Measurements from ENCODE around the gene SZT2.
A peak's percentile ranks its signal among the peaks of the same experiment; 100 is the strongest.
"Not testable (repeated sequence)": the region's sequence is repeated elsewhere in the genome, so short reads cannot be mapped to it uniquely, and the experiment has no call there.

Gene SZT2

DNA sequence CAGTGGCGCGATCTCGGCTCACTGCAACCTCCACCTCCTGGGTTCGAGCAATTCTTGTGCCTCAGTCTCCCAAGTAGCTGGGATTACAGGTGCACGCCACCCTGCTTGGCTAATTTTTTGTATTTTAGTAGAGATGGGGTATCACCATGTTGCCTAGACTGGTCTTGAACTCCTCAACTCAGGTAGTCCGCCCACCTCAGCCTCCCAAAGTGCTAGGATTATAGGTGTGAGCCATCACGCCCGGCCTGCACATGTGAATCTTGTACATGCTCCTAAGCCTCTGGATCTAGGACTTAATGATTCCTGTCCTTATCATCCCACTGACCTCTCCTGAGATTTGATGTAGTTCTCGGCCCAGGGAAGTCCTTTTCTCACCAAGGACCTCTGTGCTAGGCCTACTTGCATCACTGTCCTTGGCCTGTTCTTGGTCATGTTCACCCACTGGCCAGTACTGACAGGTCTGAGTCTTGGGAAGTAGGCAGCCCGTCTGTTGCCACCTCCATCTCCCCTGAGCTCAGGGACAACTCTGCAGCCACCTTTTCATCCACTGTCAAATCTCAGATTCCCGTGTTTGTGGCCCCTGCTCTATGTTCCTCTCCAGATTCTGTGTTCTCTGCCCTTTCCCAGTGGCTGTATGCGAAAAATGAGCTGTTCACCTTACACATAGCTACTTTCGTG is 54.6 kb downstream of the SZT2 start:
- no peak for DNase-seq

DNA sequence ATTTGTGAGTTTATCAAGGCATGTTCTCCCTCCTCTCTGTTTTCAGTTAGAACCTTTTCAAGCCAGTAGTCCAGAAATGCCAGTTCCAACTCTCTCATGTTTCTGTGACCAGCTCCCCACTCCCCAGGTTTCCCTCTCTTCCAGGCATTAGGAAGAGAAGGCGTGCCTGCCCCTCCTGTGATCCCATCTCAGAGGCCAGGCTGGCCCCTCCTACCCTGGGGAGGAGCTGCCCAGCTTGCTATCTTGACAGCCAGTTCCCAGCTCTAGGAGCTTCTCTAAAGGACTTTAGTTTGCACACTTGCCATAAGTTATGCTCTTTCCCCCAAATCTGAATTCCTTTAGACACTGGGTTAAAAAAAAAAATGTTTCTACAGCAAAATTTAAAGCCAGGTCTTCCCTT is 55.1 kb downstream of the SZT2 start:
- no peak for DNase-seq

DNA sequence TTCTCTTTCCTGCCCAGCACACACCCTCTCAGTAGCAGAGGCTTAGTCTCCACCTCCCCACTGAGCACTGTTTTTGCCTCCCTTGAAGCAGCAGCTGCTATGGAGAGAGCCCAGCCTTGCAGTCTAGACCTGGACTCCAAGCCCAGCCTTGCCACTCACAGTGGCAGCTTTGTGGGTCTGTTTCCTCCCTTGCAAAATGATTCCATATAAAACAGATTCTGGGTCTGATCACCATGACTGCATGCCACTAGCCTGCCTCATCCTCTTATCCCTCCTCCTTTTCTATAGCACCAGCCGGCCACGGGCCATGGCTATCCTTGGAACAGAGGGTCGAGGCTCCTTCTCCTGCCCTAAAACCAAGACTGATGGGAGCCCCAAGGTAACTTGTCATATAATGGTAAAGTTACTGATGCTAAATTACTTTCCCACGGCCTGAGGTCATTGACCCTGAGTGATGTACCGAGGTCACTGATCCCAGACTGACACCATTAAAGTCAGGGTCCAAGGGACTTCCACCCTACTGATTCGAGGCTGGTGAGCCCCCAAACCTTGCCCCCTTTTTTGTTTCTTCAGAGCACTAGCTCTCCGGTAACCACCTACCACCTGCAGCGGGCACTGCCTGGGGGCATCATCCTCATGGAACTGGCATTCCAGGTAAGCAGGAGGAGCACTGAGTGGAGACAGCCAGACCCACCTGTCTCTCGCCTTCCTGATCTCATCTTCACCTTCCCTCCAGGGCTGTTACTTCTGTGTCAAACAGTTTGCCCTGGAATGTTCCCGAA is 56.1 kb downstream of the SZT2 start:
- DNase-seq: no peak

DNA sequence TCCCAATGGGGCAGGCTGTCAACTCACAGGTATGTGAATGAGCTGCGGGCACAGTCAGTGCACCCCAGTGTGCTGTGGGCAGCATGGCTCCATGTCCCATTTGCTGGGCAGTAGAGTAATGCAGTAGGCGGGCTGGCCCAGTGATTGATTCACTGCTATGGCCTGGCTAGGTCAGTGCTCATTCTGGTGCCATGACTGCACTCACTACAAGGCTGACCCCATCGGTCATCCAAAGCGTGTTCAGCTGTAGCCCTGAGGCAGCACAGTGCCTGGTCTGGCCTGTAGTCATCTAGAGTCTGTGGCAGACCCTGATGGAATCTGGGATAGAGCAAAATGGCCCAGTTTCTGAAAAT is 56.7 kb downstream of the SZT2 start:
- no peak for DNase-seq

DNA sequence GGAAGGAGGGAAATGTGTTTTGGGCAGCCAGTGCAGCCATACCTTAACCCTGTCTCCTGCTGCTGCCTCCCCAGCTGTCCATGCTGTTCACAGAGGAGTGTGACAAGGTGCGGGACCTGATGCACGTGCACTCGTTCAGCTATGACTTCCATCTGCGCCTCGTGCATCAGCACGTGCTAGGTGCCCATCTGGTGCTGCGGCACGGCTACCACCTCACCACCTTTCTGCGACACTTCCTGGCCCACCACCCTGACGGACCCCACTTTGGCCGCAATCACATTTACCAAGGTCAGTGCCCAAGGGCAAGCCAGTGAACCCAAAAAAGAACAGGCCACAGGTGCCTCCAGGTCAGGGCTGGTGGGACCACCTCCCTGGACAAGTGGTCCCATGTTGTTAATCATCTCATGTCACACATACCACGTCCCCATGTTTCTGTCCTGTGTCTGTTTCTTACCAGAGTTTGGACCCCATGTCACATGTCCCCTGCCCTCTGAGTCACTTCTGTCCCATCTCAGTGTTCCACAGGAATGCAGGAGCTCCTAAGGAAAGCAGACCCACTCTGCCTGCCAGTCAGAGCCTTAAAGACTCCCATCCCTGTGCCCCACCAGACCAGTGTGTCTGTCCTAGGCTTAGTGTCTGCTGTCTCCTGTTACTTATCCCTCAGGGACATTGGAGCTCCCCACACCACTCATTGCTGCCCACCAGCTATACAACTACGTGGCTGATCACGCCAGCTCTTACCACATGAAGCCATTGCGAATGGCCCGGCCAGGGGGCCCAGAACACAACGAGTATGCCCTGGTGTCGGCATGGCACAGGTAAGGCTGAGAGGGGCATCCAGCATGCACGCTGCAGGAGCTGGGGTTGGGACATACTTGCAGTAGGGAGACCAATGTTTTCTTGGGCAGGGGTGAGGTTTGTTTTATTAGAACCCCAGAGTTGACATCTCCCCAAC is 57.5 kb downstream of the SZT2 start:
- no peak for DNase-seq

DNA sequence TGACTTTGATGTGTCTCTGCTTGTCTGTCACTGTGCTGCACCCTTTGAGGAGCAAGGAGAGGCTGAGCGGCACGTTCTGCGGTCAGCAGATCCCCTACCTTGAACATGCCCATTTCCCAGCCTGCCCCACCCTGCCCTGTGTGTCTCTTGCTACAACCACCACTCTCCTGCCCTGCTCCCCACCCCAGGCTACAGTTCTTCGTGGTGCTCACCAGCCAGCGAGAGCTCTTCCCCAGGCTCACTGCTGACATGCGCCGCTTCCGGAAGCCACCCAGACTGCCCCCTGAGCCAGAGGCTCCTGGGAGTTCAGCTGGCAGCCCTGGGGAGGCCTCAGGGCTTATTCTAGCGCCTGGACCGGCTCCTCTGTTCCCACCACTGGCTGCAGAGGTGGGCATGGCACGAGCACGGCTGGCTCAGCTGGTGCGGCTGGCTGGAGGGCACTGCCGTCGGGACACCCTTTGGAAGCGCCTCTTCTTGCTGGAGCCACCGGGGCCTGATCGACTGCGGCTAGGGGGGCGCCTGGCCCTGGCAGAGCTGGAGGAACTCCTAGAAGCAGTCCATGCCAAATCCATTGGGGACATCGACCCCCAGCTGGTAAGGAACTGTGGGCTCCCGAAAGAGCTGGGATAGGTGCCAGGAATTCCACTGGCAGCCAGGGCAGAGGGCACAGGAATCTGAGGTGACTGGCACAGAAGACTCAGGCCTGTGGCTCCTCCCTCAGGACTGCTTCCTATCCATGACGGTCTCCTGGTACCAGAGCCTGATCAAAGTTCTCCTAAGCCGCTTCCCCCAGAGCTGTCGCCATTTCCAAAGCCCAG is 58.4 kb downstream of the SZT2 start:
- no peak for DNase-seq

DNA sequence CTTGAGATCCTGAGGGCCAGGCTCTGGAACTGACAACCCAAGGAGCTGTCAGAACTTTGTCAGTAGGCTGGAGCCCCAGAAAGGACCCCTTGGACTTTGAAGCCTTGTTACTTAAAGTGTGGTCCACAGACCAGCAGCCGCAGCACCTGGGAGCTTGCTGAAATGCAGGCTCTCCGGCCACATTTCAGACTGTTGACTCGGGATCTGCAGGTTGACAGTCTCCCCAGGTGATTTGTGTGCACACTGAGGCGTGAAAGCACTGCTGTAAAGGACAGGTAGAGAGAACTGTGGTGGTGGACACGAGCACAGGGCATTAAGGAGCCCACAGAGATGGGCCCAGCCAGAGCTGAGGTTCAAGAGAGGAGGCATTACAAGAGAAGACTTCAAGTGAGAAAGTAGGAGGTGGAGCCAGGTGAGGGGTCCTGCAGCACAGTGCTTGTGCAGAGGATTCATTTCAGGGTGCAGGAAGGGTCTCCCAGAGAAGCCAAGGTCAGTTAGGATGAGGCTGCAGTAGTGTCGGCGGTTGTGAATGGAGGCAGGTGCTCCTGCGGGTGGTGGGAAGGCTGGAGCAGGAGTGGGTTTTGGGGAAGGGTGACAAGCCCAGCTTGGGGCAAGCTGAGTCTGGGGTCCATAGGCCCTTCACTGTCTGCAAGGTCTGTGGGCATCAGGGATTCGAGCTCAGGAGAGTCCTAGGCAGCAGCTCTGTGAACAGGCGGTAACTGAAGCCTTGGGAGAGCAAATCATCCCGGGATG is 59.4 kb downstream of the SZT2 start:
- DNase-seq: no peak

DNA sequence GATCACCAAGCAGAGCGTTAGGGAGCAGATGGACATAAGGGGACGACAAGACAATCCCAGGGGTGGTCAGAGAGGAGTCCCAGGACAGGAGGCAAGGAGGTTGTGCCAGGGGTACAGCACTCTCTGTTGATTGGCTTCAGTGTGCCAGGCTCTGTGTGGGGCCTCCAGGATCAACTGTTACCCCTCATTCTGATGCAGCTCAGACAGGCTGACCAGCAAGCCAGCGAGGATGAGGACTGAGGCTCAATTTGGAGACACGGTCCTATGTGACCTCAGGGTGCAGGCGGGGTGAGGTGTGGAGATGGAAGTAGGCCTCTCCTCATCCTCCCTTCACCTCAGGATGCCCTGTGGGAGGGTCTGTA is 60.0 kb downstream of the SZT2 start:
- no peak for DNase-seq

DNA sequence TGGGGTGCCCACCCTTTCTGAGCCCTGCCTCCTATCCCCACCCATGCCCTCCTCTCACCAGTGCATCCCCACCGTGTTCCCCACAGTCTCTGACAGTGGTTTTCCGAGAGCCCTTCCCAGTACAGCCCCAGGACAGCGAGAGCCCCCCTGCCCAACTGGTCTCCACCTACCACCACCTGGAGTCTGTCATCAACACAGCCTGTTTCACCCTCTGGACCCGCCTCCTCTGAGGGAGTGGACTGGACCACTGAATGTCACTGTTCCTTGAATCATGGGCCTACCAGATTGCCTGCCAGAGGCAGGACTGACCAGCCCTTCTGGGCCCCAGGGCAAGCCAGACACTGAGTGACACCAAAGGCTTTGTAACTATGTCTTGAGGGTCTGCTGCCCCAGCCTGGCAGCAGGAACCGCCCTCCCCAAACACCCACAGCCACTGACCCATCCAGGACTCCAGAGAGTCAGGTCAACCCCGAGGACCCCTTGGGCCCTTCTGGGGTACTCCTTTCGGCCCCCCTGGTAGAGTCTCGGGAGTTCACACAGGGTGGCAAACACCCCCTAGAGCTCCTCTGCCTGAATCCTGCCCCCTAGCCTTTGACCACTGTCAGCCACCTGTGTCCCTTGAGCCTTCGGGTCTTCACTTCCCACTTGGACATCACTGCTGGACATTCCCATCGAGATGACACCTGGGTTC is 60.7 kb downstream of the SZT2 start:
- no peak for DNase-seq

DNA sequence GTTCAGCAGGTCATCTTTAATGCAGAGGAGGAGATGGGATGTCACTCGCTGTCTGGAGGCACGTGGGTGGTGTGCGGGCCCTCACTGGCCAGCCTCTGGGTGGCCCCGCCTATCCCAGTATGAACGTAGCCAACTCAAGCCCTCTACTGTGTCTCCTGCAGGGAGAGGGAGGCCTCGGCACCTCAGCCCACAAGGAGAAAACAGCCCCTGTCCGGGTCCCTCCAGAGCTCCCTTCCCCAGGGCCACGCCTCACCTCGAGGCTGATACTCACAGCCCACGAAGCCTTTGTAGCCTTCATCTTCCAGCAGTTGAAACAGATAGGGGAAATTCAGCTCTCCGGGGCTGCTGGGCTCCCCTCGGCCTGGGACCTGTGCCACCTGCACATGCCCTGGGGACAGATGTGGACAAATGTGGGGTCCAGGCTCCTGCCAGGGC is 61.5 kb downstream of the SZT2 start:
- no peak for DNase-seq

DNA sequence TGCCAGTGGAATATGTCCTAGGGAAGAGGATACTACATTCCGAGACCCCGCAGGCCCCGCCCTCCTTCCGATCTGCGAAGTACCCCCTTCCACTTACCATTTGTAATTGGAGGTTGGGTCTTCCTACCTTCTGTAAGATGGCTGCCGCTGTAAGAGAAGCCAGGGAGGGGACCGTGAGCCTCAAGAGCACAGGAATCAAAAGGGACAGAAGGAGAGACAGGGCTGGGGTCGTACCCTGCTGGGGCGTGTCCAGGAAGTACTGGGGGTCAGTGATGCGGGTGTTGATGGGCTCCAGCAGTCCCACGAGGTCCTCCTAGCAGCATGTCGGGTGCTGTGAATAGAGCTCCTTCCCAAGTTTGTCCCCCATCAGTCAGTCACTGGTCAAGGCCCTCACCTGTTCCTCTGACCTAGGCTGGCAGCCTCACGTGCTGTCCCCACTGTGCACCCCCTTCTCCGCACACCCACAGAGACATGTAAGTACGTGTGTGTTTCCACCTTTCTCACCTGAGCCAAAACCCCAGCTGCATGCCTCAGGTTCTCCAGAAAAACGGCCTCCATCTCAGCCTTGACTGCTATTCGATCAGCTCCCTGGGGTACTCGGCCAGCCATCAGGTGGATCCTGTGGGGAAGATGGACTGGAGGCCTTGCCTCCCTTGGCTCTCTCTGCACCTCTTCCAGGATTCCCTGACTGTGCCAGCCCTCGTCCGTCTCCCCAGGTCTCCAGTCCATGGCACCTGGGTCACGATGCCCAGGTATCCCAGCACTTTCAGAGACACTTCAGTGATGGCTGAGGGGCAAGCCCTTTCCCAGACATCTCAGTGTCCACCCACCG is 62.2 kb downstream of the SZT2 start:
- no peak for DNase-seq

DNA sequence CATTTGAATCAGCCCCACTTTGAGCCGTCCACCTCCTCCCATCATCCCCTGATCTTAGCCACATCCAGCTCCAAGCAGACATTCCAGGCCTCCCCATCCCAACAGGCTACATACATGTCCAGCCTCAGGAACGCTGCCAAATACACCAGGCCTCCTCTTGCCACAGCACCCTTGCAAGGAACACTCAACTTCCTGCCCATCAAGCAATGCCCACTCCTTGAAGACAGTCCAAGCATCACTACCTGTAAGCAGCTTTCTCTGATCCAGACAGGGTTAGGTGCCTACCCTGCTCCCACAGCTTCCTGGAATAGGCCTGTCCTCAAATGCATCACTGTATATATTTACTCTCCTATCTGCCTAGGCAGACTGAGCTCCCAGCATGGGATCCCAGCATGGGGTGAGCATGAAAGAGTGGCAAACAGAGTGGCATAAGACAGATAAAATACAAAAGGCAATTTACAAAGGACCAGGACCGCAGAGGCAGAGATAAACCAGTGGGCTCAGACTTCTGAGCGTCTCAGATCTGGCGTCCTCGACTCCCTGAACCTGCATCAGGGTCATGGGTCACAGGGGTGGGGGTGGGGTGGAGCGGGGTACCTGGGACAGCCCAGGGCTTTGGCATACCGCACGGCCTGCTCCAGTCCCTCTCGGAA is 63.2 kb downstream of the SZT2 start:
- DNase-seq: peak; percentile 50

DNA sequence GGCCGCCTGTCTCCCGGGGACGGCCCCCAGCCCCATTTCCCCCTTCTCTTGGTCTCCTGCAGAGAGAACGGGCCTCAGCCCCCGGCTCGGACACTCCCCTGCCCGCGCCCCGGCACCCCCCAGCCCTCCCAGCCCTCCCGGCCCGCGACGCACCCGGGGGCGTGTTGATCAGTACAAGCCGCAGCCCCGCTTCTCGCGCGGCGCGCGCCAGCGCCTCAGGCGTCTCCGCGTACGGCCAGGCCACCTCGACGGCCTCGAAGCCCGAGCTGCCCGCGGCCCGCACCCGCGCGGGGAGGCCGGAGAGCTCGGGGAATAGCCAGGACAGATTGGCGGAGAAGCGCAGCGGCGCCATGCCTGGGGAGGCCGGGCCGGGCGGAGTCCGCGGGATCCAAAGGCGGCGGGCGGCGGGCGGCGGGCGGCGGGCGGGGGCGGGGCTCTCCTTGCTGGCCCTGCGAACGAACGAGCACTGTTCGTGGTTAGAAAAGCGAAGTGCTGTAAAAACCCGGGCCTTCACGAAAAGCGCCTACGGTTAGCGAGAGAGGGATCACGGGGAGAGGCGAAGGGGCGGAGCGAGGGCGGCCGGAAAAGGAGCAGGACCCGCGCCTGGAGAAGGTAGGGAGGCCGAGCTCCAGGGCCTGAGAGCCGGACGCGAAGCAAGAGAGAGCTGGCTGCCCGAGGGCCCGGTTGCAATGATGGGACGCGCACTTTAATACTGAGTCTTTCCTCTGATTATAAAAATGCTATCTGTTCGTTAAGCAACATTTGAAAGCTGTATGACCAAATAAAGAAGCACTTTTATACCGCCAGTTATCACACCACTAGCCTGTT is 64.0 kb downstream of the SZT2 start, which contains the start of gene HYI:
TSS of gene HYI (minus strand) at position 490 of the 828 bp plus-strand sequence. CDS start at position 352, 138 bp downstream.
- peak; percentile 81 for DNase-seq

DNA sequence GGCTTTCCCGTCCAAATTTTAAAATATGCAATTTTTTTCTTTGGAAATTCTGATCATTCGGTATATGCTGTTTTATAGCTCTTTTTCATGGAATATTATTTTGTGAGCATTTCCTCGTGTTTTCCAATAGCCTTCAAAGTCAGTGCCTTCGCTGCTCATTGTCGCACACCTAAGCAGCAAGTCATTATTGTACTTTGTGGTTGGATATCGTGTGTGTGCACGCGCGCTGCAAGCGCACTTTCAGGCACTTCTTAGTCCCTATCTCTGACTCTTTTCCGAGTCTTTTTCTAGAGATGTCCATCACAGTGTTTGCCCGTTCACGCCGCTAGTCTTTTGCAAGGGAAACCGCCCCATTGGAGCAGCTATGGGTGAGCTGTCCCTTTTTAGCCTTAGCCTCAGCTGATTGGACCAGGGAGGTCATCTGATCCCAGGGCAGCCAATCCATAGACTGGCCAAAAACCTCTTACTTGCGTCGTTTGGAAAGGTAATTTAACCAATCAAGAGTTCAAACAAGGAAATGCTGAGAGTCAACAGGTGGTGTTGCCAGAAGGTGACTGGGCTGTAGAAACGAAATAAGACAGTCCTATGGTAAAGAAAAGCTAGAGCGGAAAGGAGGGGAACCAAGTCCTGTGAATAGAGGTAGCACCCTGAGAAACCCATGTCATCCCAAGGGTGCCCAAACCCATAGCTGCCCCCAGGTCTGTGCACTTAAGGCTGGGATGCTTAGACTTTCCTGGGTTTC is 64.7 kb downstream of the SZT2 start:
- DNase-seq: peak; percentile 77

DNA sequence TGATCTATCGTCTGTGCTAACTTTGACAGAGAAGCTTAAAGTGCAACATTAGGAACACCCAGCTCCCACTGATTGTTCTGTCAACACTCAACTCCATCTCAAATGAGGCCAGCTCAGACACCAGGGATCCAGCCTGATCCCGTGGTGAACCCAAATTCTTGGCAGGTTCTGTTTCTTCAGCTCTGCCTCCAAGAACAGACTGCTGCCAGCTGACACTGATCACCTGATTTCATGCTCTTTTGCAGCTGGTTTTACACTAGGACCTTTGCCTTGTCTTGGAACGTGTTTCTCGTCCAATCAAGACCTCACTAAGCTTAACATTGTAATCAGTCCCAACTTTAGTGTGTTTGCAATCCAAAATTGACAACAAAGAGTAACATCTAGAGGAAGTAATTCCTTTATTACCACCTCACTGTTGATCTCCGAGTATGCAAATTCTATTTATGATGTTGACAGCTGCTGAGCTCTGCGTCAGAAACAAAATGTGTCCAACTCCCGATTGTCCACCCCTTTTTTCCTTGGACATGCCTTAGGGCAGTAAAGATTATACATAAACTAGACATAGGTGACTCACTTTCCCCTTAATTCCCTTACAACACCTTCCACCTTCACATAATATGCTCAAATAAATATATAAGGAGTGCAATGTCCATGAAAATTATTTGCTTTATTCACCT is 65.7 kb downstream of the SZT2 start:
- DNase-seq: no peak

DNA sequence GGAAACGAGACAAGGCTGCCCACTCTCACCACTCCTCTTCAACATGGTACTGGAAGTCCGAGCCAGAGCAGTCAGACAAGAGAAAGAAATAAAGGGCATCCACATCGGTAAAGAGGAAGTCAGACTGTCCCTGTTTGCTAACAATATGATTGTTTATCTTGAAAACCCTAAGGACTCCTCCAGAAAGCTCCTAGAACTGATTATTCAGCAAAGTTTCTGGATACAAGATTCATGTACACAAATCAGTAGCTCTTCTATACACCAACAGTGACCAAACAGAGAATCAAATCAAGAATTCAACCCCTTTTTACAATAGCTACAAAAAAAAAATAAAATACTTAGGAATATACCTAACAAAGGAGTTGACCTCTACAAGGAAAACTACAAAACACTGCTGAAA is 68.7 kb downstream of the SZT2 start:
- DNase-seq: not testable (repeated sequence)

DNA sequence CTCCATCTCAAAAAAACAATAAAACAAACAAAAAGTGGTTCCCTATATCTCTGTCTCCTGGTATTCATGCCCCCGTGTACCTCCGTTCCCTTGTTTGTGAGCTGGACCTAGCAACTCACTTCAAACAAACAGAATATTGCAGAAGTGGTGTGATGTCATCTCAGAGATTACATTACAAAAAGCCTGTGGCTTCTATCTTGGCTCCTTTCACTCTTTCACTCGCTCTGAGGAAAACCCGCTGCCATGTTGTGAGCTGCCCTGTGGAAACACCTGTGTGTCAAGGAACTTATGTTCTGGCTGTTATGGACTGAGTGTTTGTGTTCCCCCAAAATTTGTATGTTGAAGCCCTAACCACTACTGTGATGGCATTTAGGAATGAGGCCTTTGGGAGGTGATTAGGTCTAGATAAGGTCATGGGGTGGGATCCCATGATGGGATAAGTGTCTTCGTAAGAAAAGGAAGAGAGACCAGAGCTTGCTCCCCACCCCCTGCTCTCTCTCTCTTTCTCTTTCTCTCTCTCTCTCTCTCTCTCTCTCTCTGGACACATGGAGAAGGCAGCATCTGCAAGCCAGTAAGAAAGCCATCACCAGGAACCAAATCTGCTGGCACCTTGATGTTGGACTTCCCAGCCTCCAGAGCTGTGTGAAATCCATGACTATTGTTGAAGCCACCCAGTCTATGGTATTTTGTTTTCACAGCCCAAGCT is 71.4 kb downstream of the SZT2 start:
- no peak for DNase-seq
